Mesothelial cell of epicardium (in vitro differentiated cells): Measurements from ENCODE around the gene GABARAPL1. TPM values are rescaled to one million over a fixed set of nuclear protein-coding genes. Genes with fewer than 3 reads are reported as not detected.

Experiments used
- DNase-seq, 2 experiments: peaks; one replicate each; pipeline ENCODE4 v3.0.0; 2021; ENCODE audit warnings: low spot score in 2 of 2; ENCODE audit not compliant: unreplicated experiment in 2 of 2
- H3K27ac Mint-ChIP-seq: 2 replicates; pipeline ENCODE4 v1.8.0; 2021; ENCODE audit warnings: mixed read lengths
- H3K27me3 Mint-ChIP-seq: 2 replicates; pipeline ENCODE4 v1.8.0; 2021; ENCODE audit warnings: low read depth, mixed read lengths
- H3K36me3 Mint-ChIP-seq: 2 replicates; pipeline ENCODE4 v1.8.0; 2021; ENCODE audit warnings: mixed read lengths
- H3K4me1 Mint-ChIP-seq: 2 replicates; pipeline ENCODE4 v1.8.0; 2021; ENCODE audit warnings: mixed read lengths
- H3K4me3 Mint-ChIP-seq: 2 replicates; pipeline ENCODE4 v1.8.0; 2021; ENCODE audit warnings: mild to moderate bottlenecking, moderate library complexity, mixed read lengths
- H3K9me3 Mint-ChIP-seq: 2 replicates; pipeline ENCODE4 v1.8.0; 2021; ENCODE audit warnings: mixed read lengths
- total RNA-seq: library from RNA; stranded (reverse); gene quantifications from 3 replicates; pipeline ENCODE4 v1.2.1, GENCODE V29; 2021
- TF ChIP-seq, protein P1 (sequence below): fragments of 200-600 bp; sonication (generic); IDR thresholded peaks from one replicate; pipeline ENCODE4 v1.5.0; 2021; ENCODE audit warnings: antibody characterized with exemption; ENCODE audit not compliant: unreplicated experiment

GABARAPL1 gene
- total RNA-seq = 100 to 105 TPM (median 104 TPM) in 3 replicates

DNA sequence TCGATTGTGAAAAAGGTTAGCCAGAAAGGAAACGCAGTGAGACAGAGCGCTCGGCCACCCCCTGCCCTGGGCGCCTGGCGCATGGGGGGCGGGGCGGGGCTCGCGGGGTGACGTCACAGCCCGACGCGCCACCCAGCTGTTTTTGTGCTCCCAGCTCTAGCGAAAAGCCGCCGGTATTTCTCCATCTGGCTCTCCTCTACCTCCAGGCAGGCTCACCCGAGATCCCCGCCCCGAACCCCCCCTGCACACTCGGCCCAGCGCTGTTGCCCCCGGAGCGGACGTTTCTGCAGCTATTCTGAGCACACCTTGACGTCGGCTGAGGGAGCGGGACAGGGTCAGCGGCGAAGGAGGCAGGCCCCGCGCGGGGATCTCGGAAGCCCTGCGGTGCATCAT lies at the start of gene GABARAPL1:
GABARAPL1 (plus strand) TSS at position 139 of the 393 bp plus-strand sequence; CDS start at position 392, 253 bp downstream.
- H3K27me3 Mint-ChIP-seq = no peaks in the 10 kb centered on the region
- H3K27ac Mint-ChIP-seq = peak within 1 kb of the TSS; percentile 100
- H3K4me3 Mint-ChIP-seq = peak within 1 kb of the TSS; percentile 98
- TF ChIP-seq, protein P1, sequence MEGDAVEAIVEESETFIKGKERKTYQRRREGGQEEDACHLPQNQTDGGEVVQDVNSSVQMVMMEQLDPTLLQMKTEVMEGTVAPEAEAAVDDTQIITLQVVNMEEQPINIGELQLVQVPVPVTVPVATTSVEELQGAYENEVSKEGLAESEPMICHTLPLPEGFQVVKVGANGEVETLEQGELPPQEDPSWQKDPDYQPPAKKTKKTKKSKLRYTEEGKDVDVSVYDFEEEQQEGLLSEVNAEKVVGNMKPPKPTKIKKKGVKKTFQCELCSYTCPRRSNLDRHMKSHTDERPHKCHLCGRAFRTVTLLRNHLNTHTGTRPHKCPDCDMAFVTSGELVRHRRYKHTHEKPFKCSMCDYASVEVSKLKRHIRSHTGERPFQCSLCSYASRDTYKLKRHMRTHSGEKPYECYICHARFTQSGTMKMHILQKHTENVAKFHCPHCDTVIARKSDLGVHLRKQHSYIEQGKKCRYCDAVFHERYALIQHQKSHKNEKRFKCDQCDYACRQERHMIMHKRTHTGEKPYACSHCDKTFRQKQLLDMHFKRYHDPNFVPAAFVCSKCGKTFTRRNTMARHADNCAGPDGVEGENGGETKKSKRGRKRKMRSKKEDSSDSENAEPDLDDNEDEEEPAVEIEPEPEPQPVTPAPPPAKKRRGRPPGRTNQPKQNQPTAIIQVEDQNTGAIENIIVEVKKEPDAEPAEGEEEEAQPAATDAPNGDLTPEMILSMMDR = no peak
- peaks cover 22% of the 10 kb centered on the region for H3K4me1 Mint-ChIP-seq
- peak; percentile 68 to 87 for DNase-seq
- no peaks in the 10 kb centered on the region for H3K9me3 Mint-ChIP-seq
- H3K36me3 Mint-ChIP-seq = no peaks in the 10 kb centered on the region

DNA sequence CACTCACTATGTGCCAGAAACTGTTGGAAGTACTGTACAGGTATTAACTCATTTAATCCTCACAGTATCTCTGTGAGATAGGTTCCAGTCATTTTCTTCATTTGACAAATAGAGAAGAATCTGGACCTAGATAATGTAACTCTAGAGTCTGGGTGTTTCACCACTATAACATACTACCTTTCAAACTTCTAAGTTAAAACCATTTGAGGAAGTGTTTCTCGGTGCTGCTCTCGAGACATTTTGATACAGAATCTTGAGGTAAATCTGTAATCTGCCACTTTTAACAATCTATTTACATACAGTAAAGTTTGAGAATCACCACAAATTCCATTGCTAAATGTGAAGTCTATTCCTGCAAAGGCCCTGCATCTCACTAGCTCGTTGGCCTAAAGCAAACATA lies 49.6 kb upstream of the GABARAPL1 start:
- DNase-seq = no peak
- H3K27me3 Mint-ChIP-seq = no peaks in the 10 kb centered on the region
- H3K4me1 Mint-ChIP-seq = peaks cover 33% of the 10 kb centered on the region
- no peak overlapping the region for H3K4me3 Mint-ChIP-seq
- TF ChIP-seq, protein P1 = no peak
- no peaks in the 10 kb centered on the region for H3K36me3 Mint-ChIP-seq
- H3K27ac Mint-ChIP-seq = no peak overlapping the region
- peaks cover 2% of the 10 kb centered on the region for H3K9me3 Mint-ChIP-seq

DNA sequence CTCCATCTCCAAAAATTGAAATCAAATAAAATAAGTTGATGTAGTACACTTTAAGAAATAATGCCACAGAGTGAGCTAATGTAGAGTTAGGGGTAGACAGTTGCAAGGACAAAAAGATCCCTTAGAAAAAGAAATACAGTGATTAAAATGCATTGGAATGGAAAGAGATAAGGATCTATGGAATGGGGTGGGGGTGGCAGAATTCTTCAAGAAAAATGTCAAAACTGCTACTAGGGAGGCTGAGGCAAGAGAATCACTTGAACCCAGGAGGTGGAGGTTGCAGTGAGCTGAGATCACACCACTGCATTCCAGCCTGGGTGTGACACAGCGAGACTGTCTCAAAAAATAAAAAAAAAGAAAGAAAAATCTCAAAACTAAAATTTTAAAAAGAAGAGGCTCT lies 47.3 kb upstream of the GABARAPL1 start:
- H3K9me3 Mint-ChIP-seq = no peaks in the 10 kb centered on the region
- no peaks in the 10 kb centered on the region for H3K36me3 Mint-ChIP-seq
- TF ChIP-seq, protein P1 = no peak
- DNase-seq = no peak
- H3K4me1 Mint-ChIP-seq = peaks cover 29% of the 10 kb centered on the region
- no peaks in the 10 kb centered on the region for H3K27me3 Mint-ChIP-seq
- H3K4me3 Mint-ChIP-seq = no peak overlapping the region
- H3K27ac Mint-ChIP-seq = no peak overlapping the region

DNA sequence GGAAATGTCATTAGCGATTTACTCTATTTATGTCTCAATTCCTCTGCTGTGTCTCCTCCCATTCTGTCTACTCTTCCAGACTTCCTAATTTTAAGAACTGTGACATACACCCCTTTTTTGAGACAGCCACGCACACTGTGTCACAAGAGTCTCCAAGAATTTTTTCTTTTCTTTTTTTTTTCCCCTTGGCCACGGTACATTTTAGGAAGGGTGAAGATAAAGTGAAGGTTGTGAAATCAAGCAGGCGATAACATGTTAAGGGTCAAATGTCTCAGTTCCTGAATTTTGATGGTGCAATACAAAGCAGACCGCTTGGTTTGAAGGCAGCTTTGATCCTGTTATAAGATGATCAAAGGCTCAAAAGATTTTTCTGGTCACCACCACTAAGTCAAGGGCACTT lies 45.1 kb upstream of the GABARAPL1 start:
- Mint-ChIP-seq H3K4me3 (no peak overlapping the region), H3K9me3 (no peaks in the 10 kb centered on the region), H3K36me3 (no peaks in the 10 kb centered on the region), H3K27me3 (no peaks in the 10 kb centered on the region), H3K27ac (peak overlapping the region; percentile 35), H3K4me1 (peaks cover 28% of the 10 kb centered on the region)
- no peak for DNase-seq
- TF ChIP-seq, protein P1 = no peak

DNA sequence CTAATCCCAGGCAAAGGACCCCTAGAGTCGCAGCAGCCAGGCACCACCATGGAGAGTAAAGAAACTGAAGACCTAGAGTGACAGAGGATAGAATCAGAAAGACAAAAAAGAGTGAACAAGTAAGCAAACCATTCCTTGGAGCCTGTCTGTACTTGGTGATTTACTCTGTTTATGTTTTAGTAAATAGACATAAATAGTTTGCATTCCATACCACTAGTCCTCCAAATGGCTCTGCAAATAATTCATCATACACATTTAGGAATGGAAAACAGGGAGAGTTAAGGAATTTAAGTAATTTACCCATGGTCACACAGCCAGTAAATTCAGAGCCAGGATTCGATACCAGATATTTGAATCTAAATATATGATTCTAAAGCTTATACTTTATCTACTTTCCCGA lies 43.6 kb upstream of the GABARAPL1 start:
- Mint-ChIP-seq H3K4me1 (peaks cover 26% of the 10 kb centered on the region), H3K36me3 (no peaks in the 10 kb centered on the region), H3K27ac (peak overlapping the region; percentile 93), H3K9me3 (no peaks in the 10 kb centered on the region), H3K27me3 (no peaks in the 10 kb centered on the region), H3K4me3 (no peak overlapping the region)
- TF ChIP-seq, protein P1 = no peak
- no peak for DNase-seq

DNA sequence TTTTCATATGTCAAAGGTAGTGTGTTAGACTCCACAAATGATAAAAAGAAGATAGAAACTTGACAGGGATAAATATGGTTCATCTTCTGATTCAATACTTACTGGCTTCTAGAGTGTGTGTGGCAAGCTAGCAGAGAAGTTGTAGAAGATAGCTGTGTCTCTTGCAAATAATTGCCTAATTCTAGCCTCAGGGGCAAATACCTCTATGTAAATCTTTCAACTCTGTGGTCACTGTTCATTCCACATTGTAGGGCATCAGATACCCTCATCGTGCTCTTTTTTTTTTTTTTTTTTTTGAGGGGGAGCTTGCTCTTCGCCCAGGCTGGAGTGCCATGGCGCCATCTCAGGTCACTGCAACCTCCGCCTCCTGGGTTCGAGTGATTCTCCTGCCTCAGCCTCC lies 42.5 kb upstream of the GABARAPL1 start:
- no peaks in the 10 kb centered on the region for H3K27me3 Mint-ChIP-seq
- DNase-seq = no peak
- no peak overlapping the region for H3K4me3 Mint-ChIP-seq
- no peaks in the 10 kb centered on the region for H3K9me3 Mint-ChIP-seq
- no peaks in the 10 kb centered on the region for H3K36me3 Mint-ChIP-seq
- H3K4me1 Mint-ChIP-seq = peaks cover 26% of the 10 kb centered on the region
- TF ChIP-seq, protein P1 = no peak
- H3K27ac Mint-ChIP-seq = no peak overlapping the region
